Endothelial cell of umbilical vein (primary cell): Measurements from ENCODE around the gene METTL26. TPM values are rescaled to one million over a fixed set of nuclear protein-coding genes. Genes with fewer than 3 reads are reported as not detected.

Experiments
- BruUV-seq: library from RNA; stranded (reverse); fragments of 400-500 nt; replicated peaks from 2 replicates; lab custom pipeline; 2021; lab: Mats Ljungman, UMichigan
- CTCF ChIA-PET: fragments of 300-600, 350-600 bp; sonication (Branson Sonifier 250); formaldehyde crosslinking; loops from one replicate; lab custom pipeline; 2021; ENCODE audit warnings: antibody characterized with exemption, inconsistent platforms; lab: Charles Lee
- POLR2A ChIA-PET: fragments of 300-600, 350-600 bp; sonication (Branson Sonifier 250); formaldehyde crosslinking; loops from one replicate; lab custom pipeline; 2021; ENCODE audit warnings: antibody characterized with exemption, inconsistent platforms; lab: Charles Lee
- DNase-seq: peaks from one replicate; pipeline ENCODE4 v3.0.0-alpha.2; 2011; ENCODE audit warnings: low read depth, low spot score
- FAIRE-seq: peaks from 2 replicates; lab custom pipeline; 2011; peaks lifted over from hg19 to GRCh38; lab: Jason Lieb, UNC
- H2AFZ ChIP-seq: 2 replicates; pipeline ENCODE4 v1.6.0; 2012; ENCODE audit warnings: low read depth, low read length, control low read depth, inconsistent platforms
- H3K27ac ChIP-seq: 2 replicates; pipeline ENCODE4 v1.5.1; 2011; ENCODE audit warnings: low read depth, mild to moderate bottlenecking, control low read depth, low read length, moderate library complexity; ENCODE audit not compliant: insufficient read depth
- H3K27me3 ChIP-seq, 2 experiments: 2 replicates each; pipeline versions ENCODE4 v1.6.0 to v1.6.1; 2011; ENCODE audit warnings: low read length in 2 of 2, mixed read lengths in 1 of 2; ENCODE audit not compliant: control insufficient read depth in 2 of 2, insufficient read depth in 2 of 2
- H3K36me3 ChIP-seq, 2 experiments: 2 replicates in 1 of 2; 3 replicates in 1 of 2; pipeline ENCODE4 v1.5.1; 2011; ENCODE audit warnings: low read length in 2 of 2, mild to moderate bottlenecking in 1 of 2, moderate library complexity in 1 of 2; ENCODE audit not compliant: control insufficient read depth in 2 of 2, insufficient read depth in 2 of 2; ENCODE audit errors: extremely low read depth in 1 of 2
- H3K4me1 ChIP-seq: 3 replicates; pipeline ENCODE4 v1.5.1; 2011; ENCODE audit warnings: mild to moderate bottlenecking, low read length; ENCODE audit not compliant: control insufficient read depth, insufficient read depth; ENCODE audit errors: extremely low read depth
- H3K4me2 ChIP-seq: 2 replicates; pipeline ENCODE4 v1.6.1; 2011; ENCODE audit warnings: low read length, control low read depth, mixed read lengths; ENCODE audit not compliant: insufficient read depth
- H3K4me3 ChIP-seq, 3 experiments: fragments of 200-600 bp in 1 of 3; sonication (generic), shearing (Covaris generic) in 1 of 3; replicated peaks in 1 of 3; 2 replicates each; pipeline ENCODE4 v1.5.1; 2011 to 2016; ENCODE audit warnings: control low read depth in 3 of 3, low read length in 3 of 3, mild to moderate bottlenecking in 2 of 3, inconsistent platforms in 1 of 3, low read depth in 1 of 3, moderate library complexity in 1 of 3; ENCODE audit not compliant: insufficient read depth in 1 of 3
- H3K79me2 ChIP-seq: 2 replicates; pipeline ENCODE4 v1.6.0; 2012; ENCODE audit warnings: low read length, inconsistent platforms; ENCODE audit not compliant: control insufficient read depth, insufficient read depth
- H3K9ac ChIP-seq: replicated peaks from 2 replicates; pipeline ENCODE3; 2011; ENCODE audit warnings: low read length, control low read depth; ENCODE audit not compliant: insufficient read depth; ENCODE audit errors: extremely low read depth
- H3K9me1 ChIP-seq: replicated peaks from 3 replicates; pipeline ENCODE4 v1.6.0; 2011; ENCODE audit warnings: mild to moderate bottlenecking, low read length; ENCODE audit not compliant: control insufficient read depth, insufficient read depth; ENCODE audit errors: extremely low read depth
- H3K9me3 ChIP-seq: replicated peaks from 2 replicates; pipeline ENCODE4 v1.5.1; 2012; ENCODE audit warnings: low read length, inconsistent platforms; ENCODE audit not compliant: control insufficient read depth, insufficient read depth
- H4K20me1 ChIP-seq: replicated peaks from 2 replicates; pipeline ENCODE3; 2011; ENCODE audit warnings: mild to moderate bottlenecking, low read length; ENCODE audit not compliant: control insufficient read depth, insufficient read depth; ENCODE audit errors: extremely low read depth
- CTCF ChIP-seq, 2 donors: IDR thresholded peaks; 1 replicate in 1 of 2; 2 replicates in 1 of 2; pipeline ENCODE4 v1.5.1; 2011; ENCODE audit warnings: low read length in 2 of 2, mild to moderate bottlenecking in 2 of 2, moderate library complexity in 2 of 2, control low read depth in 1 of 2, inconsistent platforms in 1 of 2, low read depth in 1 of 2; ENCODE audit not compliant: insufficient read depth in 1 of 2; ENCODE audit errors: extremely low read depth in 1 of 2
- EZH2 ChIP-seq: IDR thresholded peaks from 2 replicates; pipeline ENCODE4 v1.6.1; 2012; ENCODE audit warnings: borderline replicate concordance, low read depth, mild to moderate bottlenecking, moderate library complexity, low read length, inconsistent platforms; ENCODE audit not compliant: severe bottlenecking
- FOS ChIP-seq: IDR thresholded peaks from 2 replicates; pipeline ENCODE4 v1.6.1; 2011; ENCODE audit warnings: mild to moderate bottlenecking, low read length, moderate library complexity, borderline replicate concordance; ENCODE audit not compliant: insufficient read depth
- GATA2 ChIP-seq: IDR thresholded peaks from 2 replicates; pipeline ENCODE4 v1.7.0; 2011; ENCODE audit warnings: low read depth, mild to moderate bottlenecking, moderate library complexity, mixed read lengths, low read length; ENCODE audit not compliant: insufficient read length, insufficient read depth
- JUN ChIP-seq: IDR thresholded peaks from 2 replicates; pipeline ENCODE4 v1.6.1; 2011; ENCODE audit warnings: borderline replicate concordance, low read depth; ENCODE audit not compliant: insufficient read length, insufficient read depth
- MYC ChIP-seq: IDR thresholded peaks from one replicate; pipeline ENCODE4 v1.6.1; 2011; ENCODE audit warnings: mild to moderate bottlenecking, low read depth, low read length
- POLR2A ChIP-seq: IDR thresholded peaks from 2 replicates; pipeline ENCODE4 v1.6.1; 2012; ENCODE audit warnings: low read depth, mild to moderate bottlenecking, control low read depth, low read length
- POLR2AphosphoS5 ChIP-seq: IDR thresholded peaks from 2 replicates; pipeline ENCODE4 v1.6.1; 2012; ENCODE audit warnings: low read depth, mild to moderate bottlenecking, control low read depth, low read length, moderate library complexity; ENCODE audit not compliant: insufficient read depth
- dilution Hi-C: fragments of 300-500 bp; cut with MboI; formaldehyde crosslinking; loops from one replicate; pipeline ENCODE4 v1.15.0; 2019; ENCODE audit warnings: low sequenced_read_pairs; ENCODE audit not compliant: extremely low pct_ligation_motif_present
- intact Hi-C: fragments of 100-400 bp; cut with micrococcal nuclease; formaldehyde crosslinking; loops from one replicate; pipeline ENCODE4 v1.10.0; 2022
- polyA plus RNA-seq, 4 experiments: library from polyadenylated mRNA; depleted of rRNA in 3 of 4; stranded (reverse) in 3 of 4; unstranded in 1 of 4; fragments of >200 nt; gene quantifications; 2 replicates each; pipeline versions ENCODE4 v1.2.1 to v1.2.3, GENCODE V29; 2011 to 2012; ENCODE audit warnings: missing spikeins in 1 of 4
- total RNA-seq: library from RNA; stranded (reverse); gene quantifications from 2 replicates; pipeline ENCODE4 v1.2.3, GENCODE V29; 2021
- TF ChIP-seq, protein P1 (sequence below): IDR thresholded peaks from 2 replicates; pipeline ENCODE4 v1.6.1; 2011; ENCODE audit not compliant: insufficient read depth, insufficient read length

METTL26 gene
- total and polyA plus RNA-seq, 2 donors (not counting 3 experiments of a cell fraction or from before 2014, with no cell fraction given), result 114 to 138 TPM

GRCh38 chr16:660132-660458 lies 24.0 kb upstream of the METTL26 start:
- TF ChIP-seq GATA2 (no peak), POLR2A (no peak), FOS (no peak), MYC (no peak), EZH2 (no peak), POLR2AphosphoS5 (no peak), CTCF (IDR thresholded peaks at IDR 0.05; ENCODE audit: extremely low read depth in 1 of 2, insufficient read depth in 1 of 2, low read depth in 1 of 2, low read length in 2 of 2) (no peak), JUN (no peak)
- TF ChIP-seq, protein P1, sequence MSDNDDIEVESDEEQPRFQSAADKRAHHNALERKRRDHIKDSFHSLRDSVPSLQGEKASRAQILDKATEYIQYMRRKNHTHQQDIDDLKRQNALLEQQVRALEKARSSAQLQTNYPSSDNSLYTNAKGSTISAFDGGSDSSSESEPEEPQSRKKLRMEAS, result no peak
- H3K9me3 ChIP-seq, result no peaks in the 10 kb centered on the region
- CTCF ChIA-PET, result interaction anchor here (1.0 to 1.9 kb wide), 10 partner anchors 9 to 134 kb away, joined by 3 to 16 read pairs (median 3); partner anchors contain the start of genes METTL26 and WDR90
- intact Hi-C loops, result loop anchor here (1.0 kb wide), 5 partner anchors 11 to 268 kb away; partner anchors contain the start of gene WDR90
- no peak overlapping the region for H3K4me2 ChIP-seq
- no peaks in the 10 kb centered on the region for H3K79me2 ChIP-seq
- FAIRE-seq (no peak), DNase-seq (no peak)
- H2AFZ ChIP-seq, result peak overlapping the region; percentile 25
- H3K27me3 ChIP-seq, result no peaks in the 10 kb centered on the region
- POLR2A ChIA-PET, result no interaction called here
- no peaks in the 10 kb centered on the region for H3K4me1 ChIP-seq
- peaks cover 0 to 3% of the 10 kb centered on the region in 2 experiments for H3K36me3 ChIP-seq
- H3K9me1 ChIP-seq, result no peaks in the 10 kb centered on the region
- H4K20me1 ChIP-seq, result no peaks in the 10 kb centered on the region
- H3K4me3 ChIP-seq, result no peak overlapping the region
- no peak overlapping the region for H3K9ac ChIP-seq
- dilution Hi-C loops, result no loop called here
- no TSS peak for BruUV-seq
- no peak overlapping the region for H3K27ac ChIP-seq
